Renal pelvis (tissue), 12 donors: ENCODE results near the gene GLT8D2. TPM values are rescaled to one million over a fixed set of nuclear protein-coding genes. Genes with fewer than 3 reads are reported as not detected.

Experiments used
- DNase-seq: peaks from one replicate; pipeline ENCODE4 v3.0.0-alpha.2; 2013
- long read RNA-seq, 16 experiments: transcript quantifications; one replicate each; lab custom pipeline, GENCODE V29; 2026
- polyA plus RNA-seq, 3 donors: library from polyadenylated mRNA; unstranded; fragments of 120-200 nt; gene quantifications; one replicate each; pipeline ENCODE4 v1.2.1, GENCODE V29; 2013; ENCODE audit not compliant: insufficient read length in 3 of 3

Gene GLT8D2
- 10 to 100 TPM in 2 of 3 donors, 1 to 10 TPM in 1; 8.4 to 11.6 (median 10.7) TPM for polyA plus RNA-seq
- long read RNA-seq, donor 1, partial matches to known transcripts, result 0 of 4 reads
- long read RNA-seq, donor 1, other reads (novel, unspliced or antisense), result 0 of 4 reads
- long read RNA-seq, donor 2, partial matches to known transcripts, result 11 of 15 reads
- long read RNA-seq, donor 2, other reads (novel, unspliced or antisense), result 0 of 15 reads
- long read RNA-seq, donor 3, transcript GLT8D2-201 (11 exons, 1,880 nt), result major isoform, 6 of 15 reads
- long read RNA-seq, donor 3, partial matches to known transcripts, result 9 of 15 reads
- long read RNA-seq, donor 3, other reads (novel, unspliced or antisense), result 0 of 15 reads
- long read RNA-seq, donor 4, transcript GLT8D2-201 (11 exons, 1,880 nt), result major isoform, 5 of 5 reads
- long read RNA-seq, donor 4, partial matches to known transcripts, result 0 of 5 reads
- long read RNA-seq, donor 4, other reads (novel, unspliced or antisense), result 0 of 5 reads
- long read RNA-seq, donor 5, partial matches to known transcripts, result 0 of 3 reads
- long read RNA-seq, donor 5, other reads (novel, unspliced or antisense), result 0 of 3 reads
- long read RNA-seq, donor 6, partial matches to known transcripts, result 0 of 3 reads
- long read RNA-seq, donor 6, other reads (novel, unspliced or antisense), result 0 of 3 reads
- long read RNA-seq, donor 7, partial matches to known transcripts, result 15 of 19 reads
- long read RNA-seq, donor 7, other reads (novel, unspliced or antisense), result 0 of 19 reads
- long read RNA-seq, donor 8, transcript GLT8D2-201 (11 exons, 1,880 nt), result major isoform, 5 of 35 reads
- long read RNA-seq, donor 8, partial matches to known transcripts, result 30 of 35 reads
- long read RNA-seq, donor 8, other reads (novel, unspliced or antisense), result 0 of 35 reads
- long read RNA-seq, donor 9, partial matches to known transcripts, result 5 of 40 reads
- long read RNA-seq, donor 9, other reads (novel, unspliced or antisense), result 34 of 40 reads
- long read RNA-seq, donor 10, partial matches to known transcripts, result 0 of 1 reads
- long read RNA-seq, donor 10, other reads (novel, unspliced or antisense), result 0 of 1 reads
- long read RNA-seq, donor 11, partial matches to known transcripts, result 0 of 1 reads
- long read RNA-seq, donor 11, other reads (novel, unspliced or antisense), result 0 of 1 reads
- long read RNA-seq, donor 12, partial matches to known transcripts, result 5 of 8 reads
- long read RNA-seq, donor 12, other reads (novel, unspliced or antisense), result 0 of 8 reads
- long read RNA-seq, donor 13, result 0 reads
- long read RNA-seq, donor 14, result 0 reads
- long read RNA-seq, donor 15, partial matches to known transcripts, result 5 of 9 reads
- long read RNA-seq, donor 15, other reads (novel, unspliced or antisense), result 0 of 9 reads
- long read RNA-seq, donor 16, partial matches to known transcripts, result 13 of 15 reads
- long read RNA-seq, donor 16, other reads (novel, unspliced or antisense), result 0 of 15 reads

- peak; percentile 40 for DNase-seq
Measured at GRCh38 chr12:104049903-104050356, at the start of gene GLT8D2. Gene GLT8D2, minus strand, starts transcription at chr12:104050187. Its CDS starts 30,539 bp downstream, at chr12:104019648.

- no peak for DNase-seq
Measured at GRCh38 chr12:104097954-104098353, 48.0 kb upstream of the GLT8D2 start.

- DNase-seq, result no peak
Measured at GRCh38 chr12:104095289-104095688, 45.3 kb upstream of the GLT8D2 start.

DNA sequence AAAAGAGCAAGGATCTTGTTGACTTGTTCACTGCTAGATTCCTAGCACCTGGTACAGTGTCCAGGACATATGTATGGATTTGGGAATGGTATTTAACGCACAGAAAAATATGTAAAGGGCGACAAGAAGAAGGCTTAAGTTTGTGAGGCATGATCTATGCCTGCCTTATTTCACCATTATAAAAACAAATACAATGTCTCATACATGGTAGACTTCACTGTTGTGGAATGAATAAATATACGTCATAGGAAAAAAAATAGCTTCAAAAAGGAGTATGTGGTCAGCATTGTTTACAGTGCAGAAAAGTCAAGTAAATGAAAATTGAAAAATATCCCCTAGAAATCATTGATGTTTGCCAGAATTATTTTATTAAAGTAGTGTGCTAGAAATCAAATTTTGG, 44.3 kb upstream of the GLT8D2 start:
- no peak for DNase-seq

- DNase-seq, result no peak
Measured at GRCh38 chr12:104091136-104091535, 41.1 kb upstream of the GLT8D2 start.

- DNase-seq, result no peak
Measured at GRCh38 chr12:104090685-104091084, 40.7 kb upstream of the GLT8D2 start.

DNA sequence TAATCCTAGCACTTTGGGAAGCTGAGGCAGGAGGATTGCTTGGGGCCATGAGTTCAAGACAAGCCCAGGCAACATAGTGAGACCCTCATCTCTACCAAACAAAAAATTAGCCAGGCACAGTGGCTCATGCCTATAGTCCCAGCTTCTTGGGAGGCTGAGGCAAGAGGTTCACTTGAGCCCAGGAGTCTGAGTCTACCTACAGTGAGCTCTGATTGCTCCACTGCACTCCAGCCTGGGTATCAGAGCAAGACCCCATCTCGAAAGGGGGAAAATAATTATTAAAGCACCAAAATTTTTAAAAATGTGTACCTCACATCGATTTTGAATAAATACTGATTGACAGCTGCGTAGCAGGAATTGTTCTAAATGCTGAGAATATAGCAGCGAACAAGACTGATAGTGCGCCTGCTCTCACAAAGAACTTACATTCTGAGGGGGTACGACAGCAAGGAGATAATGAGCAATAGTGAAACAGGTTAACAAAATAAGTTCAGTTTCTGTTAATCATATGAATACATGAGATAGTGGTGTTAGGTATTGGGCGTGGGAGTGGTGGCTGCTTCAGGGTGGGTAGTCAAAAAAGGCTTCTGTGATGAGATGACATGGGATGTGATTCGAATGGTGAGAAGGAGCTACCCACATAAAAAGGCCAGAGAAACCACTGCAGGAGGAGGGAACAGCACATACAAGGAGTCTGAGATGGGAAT, 33.9 kb upstream of the GLT8D2 start:
- no peak for DNase-seq

- DNase-seq, result no peak
Measured at GRCh38 chr12:104080764-104081163, 30.8 kb upstream of the GLT8D2 start.

GRCh38 chr12:104079024-104079423, 29.0 kb upstream of the GLT8D2 start:
- no peak for DNase-seq

DNA sequence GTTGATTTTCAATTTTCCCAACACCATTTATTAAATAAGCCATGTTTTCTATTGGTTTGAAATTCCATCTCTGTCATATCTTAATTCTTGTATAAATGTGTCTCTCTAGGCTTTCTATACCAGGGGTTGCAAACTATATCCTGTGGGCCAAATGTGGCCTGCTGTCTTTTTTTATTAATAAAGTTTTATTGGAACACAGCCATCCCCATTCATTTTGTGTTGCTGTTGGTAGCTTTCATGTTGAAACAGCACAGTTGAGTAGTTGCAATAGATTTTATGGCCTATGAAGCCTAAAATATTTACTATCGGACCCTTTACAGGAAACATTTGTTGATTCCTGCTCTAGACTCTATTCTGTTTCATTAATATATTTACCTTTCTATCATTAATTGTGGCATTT, 23.7 kb upstream of the GLT8D2 start:
- no peak for DNase-seq

GRCh38 chr12:104072099-104072498, 22.1 kb upstream of the GLT8D2 start:
- DNase-seq, result no peak

- DNase-seq, result no peak
Measured at GRCh38 chr12:104064842-104065427, 14.9 kb upstream of the GLT8D2 start.

GRCh38 chr12:104064031-104064841, 14.2 kb upstream of the GLT8D2 start, which contains the start of gene HCFC2:
Gene HCFC2, plus strand, starts transcription at chr12:104064531. Its CDS starts 30 bp downstream, at chr12:104064561.
- DNase-seq, result peak; percentile 90

- DNase-seq, result no peak
Measured at GRCh38 chr12:104063712-104064030, 13.7 kb upstream of the GLT8D2 start.

- no peak for DNase-seq
Measured at GRCh38 chr12:104060791-104061190, 10.8 kb upstream of the GLT8D2 start.

DNA sequence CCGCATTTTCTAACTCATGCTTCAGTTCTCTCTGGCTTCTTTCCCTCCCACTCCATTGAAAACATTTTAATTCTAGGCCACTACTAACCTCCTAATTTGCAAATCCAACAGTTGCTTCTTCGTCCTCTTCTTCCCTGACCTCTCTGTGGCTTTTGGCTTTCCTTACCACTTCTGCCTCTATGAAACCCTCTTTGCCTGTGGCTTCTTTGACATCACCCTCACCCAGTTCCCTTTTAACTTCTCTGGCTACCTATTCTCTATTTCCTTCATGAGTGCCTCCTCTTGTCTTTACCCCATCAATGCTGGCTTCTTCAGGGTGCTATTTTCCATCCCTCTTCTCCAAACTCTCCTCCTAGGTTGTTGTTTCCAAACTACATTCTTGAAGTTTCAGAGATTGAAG, 10.0 kb upstream of the GLT8D2 start:
- DNase-seq, result no peak

DNA sequence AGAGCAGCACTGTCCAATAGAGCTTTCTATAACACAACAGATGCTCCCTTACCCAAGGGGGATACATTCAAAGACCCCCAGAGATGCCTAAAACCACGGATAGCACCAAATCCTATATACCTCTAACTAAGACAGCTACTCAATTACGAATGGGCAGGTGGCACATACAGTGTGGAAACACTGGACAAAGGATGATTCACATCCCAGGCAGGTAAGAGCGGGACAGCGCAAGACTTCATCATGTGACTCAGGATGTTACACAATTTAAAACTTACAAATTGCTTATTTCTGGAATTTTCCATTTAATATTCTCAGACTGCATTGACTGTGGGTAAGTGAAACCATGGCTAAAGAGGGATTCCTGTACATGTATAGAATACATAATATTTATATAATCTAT, 8.8 kb upstream of the GLT8D2 start:
- no peak for DNase-seq

DNA sequence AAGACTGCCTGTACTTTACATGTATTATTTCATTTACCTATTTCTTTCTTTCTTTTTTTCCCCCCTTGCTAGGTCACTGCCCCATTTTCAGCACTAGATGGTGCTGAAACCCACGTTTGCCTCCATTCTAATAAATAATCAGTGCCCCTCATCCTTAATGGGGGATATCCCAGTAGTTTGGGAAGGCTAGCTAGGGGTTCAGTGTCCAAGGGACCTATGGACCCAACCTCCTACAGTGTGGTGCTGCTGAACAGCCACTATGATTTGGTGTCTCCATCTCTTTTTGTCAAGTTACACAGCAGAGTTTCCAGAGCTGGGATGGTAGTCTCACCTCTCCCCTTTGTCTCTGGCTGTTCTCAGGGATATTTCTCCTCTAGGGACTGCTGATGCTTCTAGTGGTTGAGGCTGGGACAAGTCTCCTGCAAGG, 7.8 kb upstream of the GLT8D2 start:
- no peak for DNase-seq

GRCh38 chr12:104056419-104056972, 6.5 kb upstream of the GLT8D2 start:
- no peak for DNase-seq
